Central memory CD4-positive, alpha-beta T cell (primary cell): ENCODE results near the gene TCP10L.
A peak's percentile ranks its signal among the peaks of the same experiment; 100 is the strongest.
"Not testable (repeated sequence)": the region's sequence is repeated elsewhere in the genome, so short reads cannot be mapped to it uniquely, and the experiment has no call there.

Experiments
- DNase-seq: peaks from one replicate; pipeline ENCODE4 v3.0.0; 2022

The TCP10L gene

GRCh38 chr21:32585970-32586369, 647 bp upstream of the TCP10L start:
- no peak for DNase-seq

GRCh38 chr21:32584472-32584871, 851 bp downstream of the TCP10L start:
- no peak for DNase-seq

- no peak for DNase-seq
These were observed 3.6 kb downstream of the TCP10L start for GRCh38 chr21:32581732-32582131.

GRCh38 chr21:32580949-32581348, 4.4 kb downstream of the TCP10L start:
- DNase-seq: no peak

GRCh38 chr21:32578107-32578691, 7.1 kb downstream of the TCP10L start:
- peak; percentile 10 for DNase-seq

- no peak for DNase-seq
These were observed 9.3 kb downstream of the TCP10L start for GRCh38 chr21:32576011-32576410.

GRCh38 chr21:32574946-32575925, 10.1 kb downstream of the TCP10L start:
- no peak for DNase-seq

GRCh38 chr21:32572574-32573420, 12.5 kb downstream of the TCP10L start:
- no peak for DNase-seq

GRCh38 chr21:32570456-32570855, 14.9 kb downstream of the TCP10L start:
- no peak for DNase-seq

GRCh38 chr21:32569261-32570230, 15.8 kb downstream of the TCP10L start:
- DNase-seq: peak; percentile 84

GRCh38 chr21:32567626-32568025, 17.7 kb downstream of the TCP10L start:
- DNase-seq: no peak

- no peak for DNase-seq
These were observed 18.5 kb downstream of the TCP10L start for GRCh38 chr21:32566741-32567389.

GRCh38 chr21:32565856-32566465, 19.4 kb downstream of the TCP10L start:
- no peak for DNase-seq

GRCh38 chr21:32562915-32563314, 22.4 kb downstream of the TCP10L start:
- no peak for DNase-seq

GRCh38 chr21:32562426-32562825, 22.9 kb downstream of the TCP10L start:
- no peak for DNase-seq

GRCh38 chr21:32561476-32561875, 23.8 kb downstream of the TCP10L start:
- not testable (repeated sequence) for DNase-seq

GRCh38 chr21:32560896-32561295, 24.4 kb downstream of the TCP10L start:
- no peak for DNase-seq

- no peak for DNase-seq
These were observed 26.2 kb downstream of the TCP10L start for GRCh38 chr21:32559006-32559610.

GRCh38 chr21:32558106-32558505, 27.2 kb downstream of the TCP10L start:
- DNase-seq: no peak

GRCh38 chr21:32554832-32555638, 30.3 kb downstream of the TCP10L start:
- no peak for DNase-seq
